CD4-positive, alpha-beta T cell (primary cell): Measurements from ENCODE around the gene FAM107B. TPM values are rescaled to one million over a fixed set of nuclear protein-coding genes. Genes with fewer than 3 reads are reported as not detected.
"Not testable (repeated sequence)": the region's sequence is repeated elsewhere in the genome, so short reads cannot be mapped to it uniquely, and the experiment has no call there.

Experiments
- ATAC-seq: fragments of 200-7000 bp; cut with Tn5 transposase; one replicate; pipeline ENCODE4 v1.10.0; 2022; ENCODE audit warnings: mild to moderate bottlenecking; ENCODE audit not compliant: poor library complexity
- CTCF ChIA-PET: fragments of 350-600 bp; sonication (Branson Sonifier 250); formaldehyde crosslinking; loops from one replicate; lab custom pipeline; 2021; ENCODE audit warnings: antibody characterized with exemption, inconsistent platforms; lab: Charles Lee
- POLR2A ChIA-PET: fragments of 350-600 bp; sonication (Branson Sonifier 250); formaldehyde crosslinking; loops from one replicate; lab custom pipeline; 2021; ENCODE audit warnings: antibody characterized with exemption, inconsistent platforms; lab: Charles Lee
- DNase-seq, 14 experiments: peaks; one replicate each; pipeline ENCODE4 v3.0.0-alpha.2; 2013 to 2020; ENCODE audit warnings: mixed read lengths in 2 of 14
- H3K27ac ChIP-seq, 2 donors: one replicate each; pipeline versions ENCODE4 v1.5.1 to v1.7.0; 2013; ENCODE audit warnings: low read length in 2 of 2, low read depth in 1 of 2, mild to moderate bottlenecking in 1 of 2
- H3K27me3 ChIP-seq, 2 experiments: 1 replicate in 1 of 2; 2 replicates in 1 of 2; pipeline versions ENCODE4 v1.6.1 to v1.7.0; 2013; ENCODE audit warnings: low read length in 2 of 2, control low read depth in 1 of 2, mild to moderate bottlenecking in 1 of 2, moderate library complexity in 1 of 2; ENCODE audit not compliant: insufficient read depth in 2 of 2, control insufficient read depth in 1 of 2
- H3K36me3 ChIP-seq: one replicate; pipeline ENCODE4 v1.6.1; 2013; ENCODE audit warnings: low read length, control low read depth; ENCODE audit not compliant: insufficient read depth
- H3K4me1 ChIP-seq: one replicate; pipeline ENCODE4 v1.6.1; 2013; ENCODE audit warnings: low read length, control low read depth; ENCODE audit not compliant: insufficient read depth
- H3K4me3 ChIP-seq: one replicate; pipeline ENCODE4 v1.5.1; 2013; ENCODE audit warnings: mild to moderate bottlenecking, low read length, moderate library complexity
- H3K9me3 ChIP-seq, 2 experiments: 1 replicate in 1 of 2; 2 replicates in 1 of 2; pipeline versions ENCODE4 v1.6.1 to v1.7.0; 2013; ENCODE audit warnings: low read length in 2 of 2, mild to moderate bottlenecking in 2 of 2, control low read depth in 1 of 2, moderate library complexity in 1 of 2; ENCODE audit not compliant: control insufficient read depth in 1 of 2, insufficient read depth in 1 of 2
- H3K27ac Mint-ChIP-seq: one replicate; pipeline ENCODE4 v1.8.0; 2020; ENCODE audit warnings: mixed read lengths
- H3K27me3 Mint-ChIP-seq: one replicate; pipeline ENCODE4 v1.8.0; 2021; ENCODE audit warnings: mixed read lengths
- H3K36me3 Mint-ChIP-seq: one replicate; pipeline ENCODE4 v1.8.0; 2021; ENCODE audit warnings: low read depth, mixed read lengths
- H3K4me1 Mint-ChIP-seq: one replicate; pipeline ENCODE4 v1.8.0; 2021; ENCODE audit warnings: low read depth, mixed read lengths
- H3K4me3 Mint-ChIP-seq: one replicate; pipeline ENCODE4 v1.8.0; 2020; ENCODE audit warnings: mild to moderate bottlenecking, mixed read lengths
- H3K9me3 Mint-ChIP-seq: one replicate; pipeline ENCODE4 v1.8.0; 2020; ENCODE audit warnings: mixed read lengths
- CTCF ChIP-seq: fragments of 200-600 bp; IDR thresholded peaks from one replicate; pipeline ENCODE4 v1.8.0; 2022; ENCODE audit warnings: antibody characterized with exemption, mild to moderate bottlenecking
- intact Hi-C, 2 experiments: fragments of 100-400 bp; cut with DNase I in 1 of 2; cut with micrococcal nuclease in 1 of 2; formaldehyde crosslinking; loops; one replicate each; pipeline versions ENCODE4 v1.15.1 to v1.9.0; 2023 to 2025; cut with DNase I, micrococcal nuclease
- total RNA-seq, 174 experiments: library from RNA in 2 of 174; stranded (reverse) in 2 of 174; gene quantifications; one replicate each; pipeline ENCODE4 v1.2.3 and lab custom pipeline; 2021 to 2026

FAM107B gene
- total RNA-seq, 2 experiments from 2014 or later = 261 to 262 TPM

DNA sequence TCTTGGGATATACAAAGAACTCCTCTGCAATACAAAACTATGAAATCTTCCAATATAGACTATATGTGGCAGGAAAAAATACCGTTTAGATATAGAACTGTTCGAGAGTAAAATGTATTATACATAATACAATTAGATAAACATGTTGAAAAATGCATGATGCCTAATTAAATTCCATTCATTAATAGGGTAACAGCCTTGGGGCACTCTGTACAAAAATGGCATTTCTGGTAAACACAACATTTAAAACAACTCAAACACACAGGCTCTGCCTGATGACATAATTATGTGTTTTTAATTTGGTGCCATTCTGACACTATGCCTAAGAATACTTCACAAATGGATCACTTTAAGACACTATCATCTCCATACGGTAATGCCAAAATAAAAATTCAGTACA, 180.9 kb downstream of the FAM107B start:
- no peak for TF ChIP-seq CTCF
- H3K4me1 Mint-ChIP-seq = peaks cover 91% of the 10 kb centered on the region
- no peak overlapping the region for H3K4me3 Mint-ChIP-seq
- Histone ChIP-seq H3K9me3 (no peaks in the 10 kb centered on the region), H3K4me1 (peaks cover 62% of the 10 kb centered on the region), H3K36me3 (peaks cover 64% of the 10 kb centered on the region), H3K27me3 (no peaks in the 10 kb centered on the region), H3K4me3 (no peak overlapping the region), H3K27ac (no peak overlapping the region)
- ChIA-PET POLR2A (interaction anchor here (1.0 to 1.4 kb wide), 4 partner anchors 11 to 244 kb away, joined by 3 to 4 read pairs (median 4); partner anchors contain the start of genes CDNF, HSPA14 and MSANTD7), CTCF (no interaction called here)
- peak overlapping the region; percentile 46 for H3K27ac Mint-ChIP-seq
- intact Hi-C loops = no loop called here
- no peaks in the 10 kb centered on the region for H3K9me3 Mint-ChIP-seq
- H3K27me3 Mint-ChIP-seq = no peaks in the 10 kb centered on the region
- ATAC-seq (no peak), DNase-seq (no peak)
- H3K36me3 Mint-ChIP-seq = peaks cover 77% of the 10 kb centered on the region

GRCh38 chr10:14592566-14592965, 182.1 kb downstream of the FAM107B start:
- H3K4me1 Mint-ChIP-seq = peaks cover 93% of the 10 kb centered on the region
- intact Hi-C loops = no loop called here
- DNase-seq (no peak), ATAC-seq (no peak)
- peaks cover 65% of the 10 kb centered on the region for H3K4me1 ChIP-seq
- H3K27me3 Mint-ChIP-seq = no peaks in the 10 kb centered on the region
- H3K27me3 ChIP-seq = no peaks in the 10 kb centered on the region
- peaks cover 72% of the 10 kb centered on the region for H3K36me3 Mint-ChIP-seq
- POLR2A ChIA-PET = interaction anchor here (1.0 to 2.0 kb wide), 4 partner anchors 17 to 245 kb away, joined by 3 to 7 read pairs (median 4); partner anchors contain the start of genes CDNF, HSPA14 and MSANTD7
- no peak for TF ChIP-seq CTCF
- CTCF ChIA-PET = interaction anchor here (1.6 kb wide), 1 partner anchor 56 kb away, joined by 3 read pairs; no protein-coding TSS in a partner anchor
- peak overlapping the region; percentile 97 for H3K27ac Mint-ChIP-seq
- no peaks in the 10 kb centered on the region for H3K9me3 Mint-ChIP-seq
- H3K9me3 ChIP-seq = no peaks in the 10 kb centered on the region
- H3K4me3 ChIP-seq = no peak overlapping the region
- no peak overlapping the region for H3K27ac ChIP-seq
- H3K4me3 Mint-ChIP-seq = no peak overlapping the region
- H3K36me3 ChIP-seq = peaks cover 52% of the 10 kb centered on the region

DNA sequence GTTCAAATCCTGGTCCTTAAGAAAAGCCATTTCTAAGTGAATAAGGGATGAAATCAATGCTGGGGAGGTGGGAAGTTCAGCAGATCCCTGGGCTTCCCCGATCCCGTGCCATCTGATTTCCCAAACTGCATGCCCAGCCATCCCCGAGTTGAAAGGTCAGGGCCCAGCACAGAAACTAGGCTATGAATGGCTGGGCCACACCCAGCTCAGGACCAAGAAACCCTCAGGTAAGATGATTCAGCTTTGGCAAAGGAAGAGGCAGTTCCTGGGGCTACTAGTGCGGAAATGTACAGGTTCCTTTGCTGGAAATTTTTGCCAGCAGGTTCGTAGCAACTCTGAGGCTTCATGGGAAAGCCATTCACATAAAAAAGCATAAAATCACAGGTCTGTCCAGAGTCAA, 182.7 kb downstream of the FAM107B start:
- intact Hi-C loops = no loop called here
- Histone ChIP-seq H3K9me3 (no peaks in the 10 kb centered on the region), H3K27me3 (no peaks in the 10 kb centered on the region), H3K4me1 (peaks cover 68% of the 10 kb centered on the region), H3K36me3 (peaks cover 47% of the 10 kb centered on the region), H3K27ac (no peak overlapping the region), H3K4me3 (no peak overlapping the region)
- ATAC-seq (no peak), DNase-seq (no peak)
- no peak for TF ChIP-seq CTCF
- POLR2A ChIA-PET = interaction anchor here (1.0 to 2.0 kb wide), 2 partner anchors 23 to 62 kb away, joined by 3 to 7 read pairs; no protein-coding TSS in a partner anchor
- no peaks in the 10 kb centered on the region for H3K27me3 Mint-ChIP-seq
- H3K36me3 Mint-ChIP-seq = peaks cover 70% of the 10 kb centered on the region
- H3K4me3 Mint-ChIP-seq = no peak overlapping the region
- no peaks in the 10 kb centered on the region for H3K9me3 Mint-ChIP-seq
- peaks cover 93% of the 10 kb centered on the region for H3K4me1 Mint-ChIP-seq
- peak overlapping the region; percentile 97 for H3K27ac Mint-ChIP-seq
- CTCF ChIA-PET = interaction anchor here (0.9 to 1.6 kb wide), 2 partner anchors 9 to 55 kb away, joined by 3 to 5 read pairs; no protein-coding TSS in a partner anchor

DNA sequence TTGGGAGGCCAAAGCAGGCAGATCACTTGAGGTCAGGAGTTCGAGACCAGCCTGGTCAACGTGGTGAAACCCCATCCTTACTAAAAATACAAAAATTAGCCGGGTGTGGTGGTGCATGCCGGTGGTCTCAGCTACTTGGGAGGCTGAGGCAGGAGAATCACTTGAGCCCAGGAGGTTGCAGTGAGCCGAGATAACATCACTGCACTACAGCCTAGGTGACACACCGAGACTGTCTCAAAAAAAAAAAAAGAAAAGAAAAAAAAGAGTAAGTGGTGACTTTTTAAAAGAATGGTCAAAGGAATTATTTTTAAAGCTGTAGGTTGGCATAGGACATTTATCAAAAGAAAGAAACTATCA, 185.8 kb downstream of the FAM107B start:
- Histone ChIP-seq H3K27ac (peak overlapping the region; percentile 90 to 95), H3K4me1 (peaks cover 76% of the 10 kb centered on the region), H3K36me3 (peaks cover 19% of the 10 kb centered on the region)
- not testable (repeated sequence) for H3K9me3 Mint-ChIP-seq, H3K27me3 ChIP-seq, H3K27me3 Mint-ChIP-seq, H3K9me3 ChIP-seq, ATAC-seq, H3K4me3 ChIP-seq
- H3K27ac Mint-ChIP-seq = peak overlapping the region; percentile 97
- peaks cover 48% of the 10 kb centered on the region for H3K36me3 Mint-ChIP-seq
- ChIA-PET CTCF (interaction anchor here (1.2 to 2.0 kb wide), 5 partner anchors 9 to 46 kb away, joined by 3 to 9 read pairs (median 7); no protein-coding TSS in a partner anchor), POLR2A (interaction anchor here (0.6 to 4.7 kb wide), 15 partner anchors 9 to 248 kb away, joined by 3 to 53 read pairs (median 5); partner anchors contain the start of genes CDNF, HSPA14 and MSANTD7)
- peak in 1 of 14 experiments; percentile 51 for DNase-seq
- H3K4me1 Mint-ChIP-seq = peaks cover 94% of the 10 kb centered on the region
- peak overlapping the region; percentile 87 for H3K4me3 Mint-ChIP-seq
- intact Hi-C loops = loop anchor here in 1 of 2 experiments (1.0 kb wide), 1 partner anchor 13 kb away; no protein-coding TSS in a partner anchor
